Subcutaneous adipose tissue (tissue), 4 donors: Measurements from ENCODE around the gene SYNDIG1. TPM values are rescaled to one million over a fixed set of nuclear protein-coding genes. Genes with fewer than 3 reads are reported as not detected.

Source experiments
- total RNA-seq, 4 donors: library from RNA; depleted of rRNA; stranded (reverse); fragments of >200 nt; gene quantifications; one replicate each; pipeline ENCODE4 v1.1.0, GENCODE V29; 2016
- TF ChIP-seq, protein P1 (sequence below): fragments of 450-650 bp; IDR thresholded peaks from one replicate; pipeline ENCODE4 v1.5.1; 2016; ENCODE audit warnings: low read depth, mild to moderate bottlenecking, control low read depth, antibody characterized with exemption, moderate library complexity

Gene SYNDIG1
- total RNA-seq, 4 donors from 2014 or later = 0.17 to 1.5 TPM; not detected in 2

DNA sequence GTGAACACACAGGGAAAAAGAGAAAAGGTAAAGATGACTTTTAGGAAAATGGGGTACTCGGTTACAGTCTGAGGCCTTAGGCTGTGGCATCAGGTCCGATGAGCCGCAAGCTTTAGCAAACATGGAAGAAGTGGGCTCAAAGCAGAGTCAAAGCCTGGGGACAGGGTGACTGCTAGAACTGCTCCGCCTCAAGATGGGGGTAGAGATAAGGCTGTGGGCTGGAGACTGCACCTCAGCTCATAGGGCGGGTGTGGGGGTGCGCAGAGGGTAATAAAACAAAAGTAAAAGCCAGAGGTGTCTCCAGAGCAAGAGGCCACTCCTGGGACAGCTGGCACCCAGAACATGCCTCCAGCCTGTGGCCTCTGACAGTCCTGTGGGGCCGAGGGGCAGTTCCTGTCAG lies 21.3 kb upstream of the SYNDIG1 start:
- TF ChIP-seq, protein P1, sequence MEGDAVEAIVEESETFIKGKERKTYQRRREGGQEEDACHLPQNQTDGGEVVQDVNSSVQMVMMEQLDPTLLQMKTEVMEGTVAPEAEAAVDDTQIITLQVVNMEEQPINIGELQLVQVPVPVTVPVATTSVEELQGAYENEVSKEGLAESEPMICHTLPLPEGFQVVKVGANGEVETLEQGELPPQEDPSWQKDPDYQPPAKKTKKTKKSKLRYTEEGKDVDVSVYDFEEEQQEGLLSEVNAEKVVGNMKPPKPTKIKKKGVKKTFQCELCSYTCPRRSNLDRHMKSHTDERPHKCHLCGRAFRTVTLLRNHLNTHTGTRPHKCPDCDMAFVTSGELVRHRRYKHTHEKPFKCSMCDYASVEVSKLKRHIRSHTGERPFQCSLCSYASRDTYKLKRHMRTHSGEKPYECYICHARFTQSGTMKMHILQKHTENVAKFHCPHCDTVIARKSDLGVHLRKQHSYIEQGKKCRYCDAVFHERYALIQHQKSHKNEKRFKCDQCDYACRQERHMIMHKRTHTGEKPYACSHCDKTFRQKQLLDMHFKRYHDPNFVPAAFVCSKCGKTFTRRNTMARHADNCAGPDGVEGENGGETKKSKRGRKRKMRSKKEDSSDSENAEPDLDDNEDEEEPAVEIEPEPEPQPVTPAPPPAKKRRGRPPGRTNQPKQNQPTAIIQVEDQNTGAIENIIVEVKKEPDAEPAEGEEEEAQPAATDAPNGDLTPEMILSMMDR = no peak

DNA sequence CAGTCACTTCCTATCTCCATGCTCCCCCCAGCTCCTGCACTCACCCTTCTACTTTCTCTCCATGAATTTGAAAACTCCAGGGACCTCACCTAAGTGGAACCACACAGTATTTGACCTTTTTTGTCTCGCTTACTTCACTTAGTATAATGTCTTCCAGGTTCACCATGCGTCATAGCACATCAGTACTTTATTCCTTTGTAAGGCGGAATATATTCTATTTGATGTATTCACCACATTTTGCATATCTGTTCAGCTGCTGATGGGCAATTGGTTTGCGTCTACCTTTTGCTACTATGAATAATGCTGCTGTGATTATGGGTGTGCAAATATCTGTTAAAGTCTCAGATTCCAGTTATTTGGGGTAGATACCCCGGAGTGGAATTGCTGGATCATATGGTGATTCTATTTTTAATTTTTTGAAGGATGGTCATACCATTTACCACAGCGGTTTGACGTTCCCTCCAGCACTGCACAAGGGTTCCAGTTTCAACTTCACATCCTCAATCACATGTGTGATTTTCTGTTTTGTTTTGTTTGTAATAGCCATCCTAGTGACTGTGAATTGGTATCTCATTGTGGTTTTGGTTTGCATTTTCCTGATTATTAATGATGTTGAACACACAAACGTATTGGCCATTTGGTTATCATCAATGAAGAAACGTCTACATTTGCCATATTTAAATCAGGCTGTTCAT lies 20.3 kb upstream of the SYNDIG1 start:
- TF ChIP-seq, protein P1 = no peak

DNA sequence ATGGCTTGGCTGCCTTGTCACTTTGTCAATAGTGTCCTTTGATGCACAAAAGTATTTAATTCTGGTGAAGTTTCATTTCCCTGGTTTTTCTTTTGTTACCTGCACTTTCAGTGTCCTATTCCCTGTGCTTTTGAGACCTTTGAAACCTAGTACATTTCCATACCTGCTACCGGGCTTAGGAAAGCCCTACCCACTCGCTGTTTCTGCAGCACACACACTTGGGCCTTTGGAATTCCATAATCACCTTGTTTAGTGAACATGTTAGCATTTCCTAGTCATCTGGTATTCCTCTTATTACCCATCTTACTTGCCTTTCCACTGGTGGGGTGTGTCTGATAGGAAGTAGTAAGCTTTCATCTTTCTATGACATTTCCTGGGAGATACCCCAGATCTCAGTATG lies 19.3 kb upstream of the SYNDIG1 start:
- TF ChIP-seq, protein P1 = no peak

DNA sequence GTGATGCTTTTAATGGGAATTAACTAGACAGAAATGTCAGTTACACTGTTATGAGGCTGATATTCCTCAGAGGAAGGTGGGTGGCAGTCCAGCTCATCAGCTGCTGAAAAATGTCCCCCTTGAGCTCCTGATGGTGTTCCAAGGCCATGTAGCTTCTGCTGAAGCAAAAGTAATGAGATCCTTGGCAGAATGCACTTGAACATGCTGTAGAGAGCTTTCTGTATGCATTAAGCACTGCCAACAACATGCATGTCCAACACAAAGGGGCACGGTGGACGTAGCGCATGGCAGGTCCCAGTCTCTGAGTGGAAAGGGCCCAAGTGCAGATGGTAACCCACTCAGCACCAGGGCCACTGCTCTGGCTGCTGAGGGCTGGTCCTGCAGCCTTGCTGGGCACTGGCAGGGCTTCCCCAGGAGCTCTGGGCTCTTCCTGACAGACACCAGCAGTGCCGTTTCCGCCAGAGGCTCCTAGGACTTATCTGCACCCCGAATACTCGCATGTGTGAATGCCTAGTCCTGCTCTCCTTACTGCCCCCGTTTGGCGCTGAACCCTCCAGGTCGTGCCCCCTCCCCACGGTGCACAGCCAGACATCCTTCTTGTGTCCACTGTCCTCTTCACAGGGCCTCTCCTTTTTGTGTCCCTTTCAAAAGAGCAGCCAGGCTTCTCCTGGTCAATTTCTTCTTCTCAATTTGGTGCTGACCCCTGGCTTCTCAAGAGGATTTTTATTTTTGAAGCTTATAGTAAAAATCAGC lies 18.6 kb upstream of the SYNDIG1 start:
- TF ChIP-seq, protein P1 = no peak

DNA sequence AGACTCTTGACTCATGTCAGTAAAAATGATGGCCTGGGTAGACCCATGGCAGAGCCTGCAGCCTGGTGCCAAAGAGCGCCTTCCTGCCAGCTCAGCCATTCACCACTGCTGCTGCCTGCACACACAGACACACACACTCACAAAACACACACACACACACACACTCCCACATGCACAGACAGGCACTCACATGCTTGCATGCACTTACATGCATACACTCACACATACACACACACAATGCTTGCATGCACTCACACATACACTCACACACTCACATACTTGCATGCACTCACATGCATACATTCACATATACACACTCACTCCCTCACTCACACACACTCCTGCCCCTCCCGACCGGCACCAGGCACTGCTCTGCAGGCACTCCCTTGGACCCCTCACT lies 18.0 kb upstream of the SYNDIG1 start:
- TF ChIP-seq, protein P1 = no peak

DNA sequence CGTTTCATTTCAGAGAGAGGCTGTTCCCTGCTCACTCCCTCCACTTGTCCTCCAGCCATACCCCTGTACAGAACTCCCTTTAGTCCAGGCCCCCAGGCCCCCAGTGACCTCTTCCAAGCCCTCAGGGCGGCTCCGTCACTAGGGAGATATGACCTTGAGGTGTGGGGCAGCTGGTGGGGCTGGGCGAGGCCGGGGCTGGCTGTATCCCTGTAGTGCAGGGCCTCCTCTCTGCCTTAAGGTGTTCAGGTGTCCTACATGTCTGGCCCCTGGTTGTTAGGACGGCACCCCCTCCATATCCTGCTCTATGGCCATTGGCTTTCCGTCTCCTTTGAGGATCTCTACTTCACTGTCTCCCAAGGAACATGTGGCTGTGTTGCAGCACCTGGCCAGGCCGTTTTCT lies 17.4 kb upstream of the SYNDIG1 start:
- TF ChIP-seq, protein P1 = no peak

DNA sequence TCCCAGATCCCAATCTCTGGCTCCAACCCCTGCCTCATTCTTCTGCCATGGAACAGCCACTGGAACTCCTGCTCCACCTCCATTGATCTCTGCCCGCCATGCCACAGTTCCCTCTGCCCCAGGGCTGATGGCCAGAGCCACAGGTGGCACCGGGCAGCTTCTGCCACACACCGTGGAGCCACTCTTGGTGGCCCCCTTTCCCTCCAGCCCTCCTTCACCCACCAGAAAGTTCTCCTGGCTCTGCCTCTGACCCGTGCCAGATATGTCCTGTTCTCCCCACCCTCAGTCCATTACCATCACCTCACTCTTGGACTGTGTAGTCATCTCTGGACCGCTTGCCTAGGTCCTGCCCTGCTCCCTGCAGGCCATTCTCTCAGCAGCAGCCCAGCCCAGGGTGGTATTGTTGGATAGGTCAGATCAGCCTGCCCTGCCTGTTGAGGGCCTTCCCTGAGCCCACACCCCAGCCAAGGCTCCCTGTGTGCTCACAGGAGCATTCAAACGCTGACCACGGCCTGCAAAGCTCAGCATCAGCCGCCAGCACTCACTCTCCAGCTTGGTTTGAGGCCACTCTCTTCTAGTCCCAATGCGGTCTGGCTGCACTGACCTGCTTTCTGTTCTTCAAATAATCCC lies 16.8 kb upstream of the SYNDIG1 start:
- TF ChIP-seq, protein P1 = no peak
